ENCODE data around the gene BDH1.

Gene BDH1

DNA sequence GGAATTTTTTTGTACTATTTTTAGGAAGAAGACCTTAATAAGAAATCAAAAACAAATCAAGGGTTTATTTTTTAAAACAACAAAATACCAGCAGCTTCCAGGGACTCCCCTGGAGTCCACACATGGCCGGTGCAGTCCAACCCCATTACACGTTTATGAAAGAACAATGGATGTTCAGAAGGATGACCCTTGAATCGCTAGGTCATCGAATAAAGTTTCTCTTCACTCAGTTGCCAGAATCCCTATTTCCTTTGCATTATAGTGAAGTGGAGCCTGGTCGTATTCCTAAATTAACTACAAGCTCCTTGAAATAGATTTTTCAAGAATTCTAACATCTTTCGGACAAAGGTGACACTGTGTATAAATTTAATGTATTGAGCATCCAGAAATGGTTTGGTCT is 95.1 kb downstream of the BDH1 start:
- no peak overlapping the region for H3K9ac ChIP-seq (ENCODE audit: low read depth, low read length, poor library complexity, severe bottlenecking)
- H3K36me3 ChIP-seq (ENCODE audit: insufficient read depth, low read length) = no peaks in the 10 kb centered on the region
- H3K4me2 ChIP-seq (ENCODE audit: low read depth, low read length, poor library complexity, severe bottlenecking) = no peak overlapping the region
- H3K79me2 ChIP-seq (ENCODE audit: insufficient read depth, low read length) = no peaks in the 10 kb centered on the region
- H3K4me1 ChIP-seq (ENCODE audit: insufficient read depth, low read length, poor library complexity, severe bottlenecking) = peaks cover 12% of the 10 kb centered on the region
- H3K9me3 ChIP-seq (ENCODE audit: insufficient read depth, low read depth, low read length) = no peaks in the 10 kb centered on the region
- no peak overlapping the region for H2AFZ ChIP-seq (ENCODE audit: low read length)
- H3K4me3 ChIP-seq (ENCODE audit: low read length, poor library complexity, severe bottlenecking) = no peak overlapping the region
- H3F3A ChIP-seq (ENCODE audit: low read depth) = peaks cover 15% of the 10 kb centered on the region
- H4K20me1 ChIP-seq (ENCODE audit: insufficient read depth, low read length, poor library complexity, severe bottlenecking) = no peaks in the 10 kb centered on the region
- H3K9me2 ChIP-seq (replicated peaks; ENCODE audit: low read depth, low read length) = no peaks in the 10 kb centered on the region
- no peaks in the 10 kb centered on the region for H3K27me3 ChIP-seq (ENCODE audit: insufficient read depth, low read length, poor library complexity, severe bottlenecking)
- TF ChIP-seq, protein P1, sequence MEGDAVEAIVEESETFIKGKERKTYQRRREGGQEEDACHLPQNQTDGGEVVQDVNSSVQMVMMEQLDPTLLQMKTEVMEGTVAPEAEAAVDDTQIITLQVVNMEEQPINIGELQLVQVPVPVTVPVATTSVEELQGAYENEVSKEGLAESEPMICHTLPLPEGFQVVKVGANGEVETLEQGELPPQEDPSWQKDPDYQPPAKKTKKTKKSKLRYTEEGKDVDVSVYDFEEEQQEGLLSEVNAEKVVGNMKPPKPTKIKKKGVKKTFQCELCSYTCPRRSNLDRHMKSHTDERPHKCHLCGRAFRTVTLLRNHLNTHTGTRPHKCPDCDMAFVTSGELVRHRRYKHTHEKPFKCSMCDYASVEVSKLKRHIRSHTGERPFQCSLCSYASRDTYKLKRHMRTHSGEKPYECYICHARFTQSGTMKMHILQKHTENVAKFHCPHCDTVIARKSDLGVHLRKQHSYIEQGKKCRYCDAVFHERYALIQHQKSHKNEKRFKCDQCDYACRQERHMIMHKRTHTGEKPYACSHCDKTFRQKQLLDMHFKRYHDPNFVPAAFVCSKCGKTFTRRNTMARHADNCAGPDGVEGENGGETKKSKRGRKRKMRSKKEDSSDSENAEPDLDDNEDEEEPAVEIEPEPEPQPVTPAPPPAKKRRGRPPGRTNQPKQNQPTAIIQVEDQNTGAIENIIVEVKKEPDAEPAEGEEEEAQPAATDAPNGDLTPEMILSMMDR (conservative IDR thresholded peaks at IDR 0.05; ENCODE audit: low read length) = no peak
- TF ChIP-seq EZH2phosphoT487 (IDR thresholded peaks at IDR 0.05; ENCODE audit: borderline replicate concordance) = no peak

GRCh38 chr3:197460002-197460401 is 95.8 kb downstream of the BDH1 start:
- Histone ChIP-seq H2AFZ (ENCODE audit: low read length) (no peak overlapping the region), H3K79me2 (ENCODE audit: insufficient read depth, low read length) (no peaks in the 10 kb centered on the region), H3K9me2 (replicated peaks; ENCODE audit: low read depth, low read length) (no peaks in the 10 kb centered on the region), H3F3A (ENCODE audit: low read depth) (peaks cover 15% of the 10 kb centered on the region), H4K20me1 (ENCODE audit: insufficient read depth, low read length, poor library complexity, severe bottlenecking) (no peaks in the 10 kb centered on the region), H3K4me1 (ENCODE audit: insufficient read depth, low read length, poor library complexity, severe bottlenecking) (peaks cover 13% of the 10 kb centered on the region), H3K9ac (ENCODE audit: low read depth, low read length, poor library complexity, severe bottlenecking) (no peak overlapping the region), H3K36me3 (ENCODE audit: insufficient read depth, low read length) (no peaks in the 10 kb centered on the region), H3K27me3 (ENCODE audit: insufficient read depth, low read length, poor library complexity, severe bottlenecking) (no peaks in the 10 kb centered on the region), H3K9me3 (ENCODE audit: insufficient read depth, low read depth, low read length) (no peaks in the 10 kb centered on the region), H3K4me3 (ENCODE audit: low read length, poor library complexity, severe bottlenecking) (no peak overlapping the region), H3K4me2 (ENCODE audit: low read depth, low read length, poor library complexity, severe bottlenecking) (no peak overlapping the region)
- TF ChIP-seq, protein P1 (conservative IDR thresholded peaks at IDR 0.05; ENCODE audit: low read length) = no peak
- no peak for TF ChIP-seq EZH2phosphoT487 (IDR thresholded peaks at IDR 0.05; ENCODE audit: borderline replicate concordance)
